Body of pancreas (tissue), 4 donors: ENCODE measurements around the gene LEF1. TPM values are rescaled to one million over a fixed set of nuclear protein-coding genes. Genes with fewer than 3 reads are reported as not detected.

Experiments used
- ATAC-seq: fragments of 150-250 bp; one replicate; pipeline ENCODE4 v1.9.1; 2016
- DNase-seq, 4 donors: peaks; one replicate each; pipeline ENCODE4 v3.0.0-alpha.2; 2019
- H3K27ac ChIP-seq, 4 donors: fragments of 200-600 bp; sonication (generic); 1 replicate in 3 of 4; 2 replicates in 1 of 4; pipeline versions ENCODE4 v1.5.1 to v1.6.1; 2016 to 2019; ENCODE audit warnings: mild to moderate bottlenecking in 1 of 4, mixed read lengths in 1 of 4, moderate library complexity in 1 of 4
- H3K27me3 ChIP-seq, 2 donors: fragments of 200-600 bp; sonication (generic); one replicate each; pipeline ENCODE4 v1.6.0; 2016; ENCODE audit warnings: mild to moderate bottlenecking in 1 of 2
- H3K36me3 ChIP-seq, 2 donors: fragments of 200-600 bp; sonication (generic); replicated peaks in 1 of 2; 2 replicates each; pipeline ENCODE4 v1.5.1; 2016; ENCODE audit warnings: low read depth in 2 of 2; ENCODE audit not compliant: insufficient read depth in 1 of 2
- H3K4me1 ChIP-seq: fragments of 200-600 bp; sonication (generic); one replicate; pipeline ENCODE4 v1.6.0; 2016
- H3K4me3 ChIP-seq, 2 donors: fragments of 200-600 bp; sonication (generic); 1 replicate in 1 of 2; 2 replicates in 1 of 2; pipeline ENCODE4 v1.5.1; 2016 to 2019
- H3K9me3 ChIP-seq, 3 donors: fragments of 200-600 bp; sonication (generic); 1 replicate in 2 of 3; 2 replicates in 1 of 3; pipeline ENCODE4 v1.5.1; 2016
- POLR2A ChIP-seq, 3 donors: fragments of 450-650 bp; IDR thresholded peaks; one replicate each; pipeline ENCODE4 v1.6.1; 2016; ENCODE audit warnings: antibody characterized with exemption in 3 of 3, mild to moderate bottlenecking in 2 of 3
- WGBS, 2 donors: methylation state at CpG; one replicate each; pipeline ENCODE4 v1.1.5; 2017; 5-methylcytosine and 5-hydroxymethylcytosine counted together
- intact Hi-C: fragments of 100-400 bp; cut with DNase I; formaldehyde crosslinking; loops from one replicate; pipeline ENCODE4 v1.15.1; 2023
- total RNA-seq, 2 donors: library from RNA; depleted of rRNA; stranded (reverse); fragments of >200 nt; gene quantifications; one replicate each; pipeline ENCODE4 v1.1.0, GENCODE V29; 2016
- TF ChIP-seq, protein P1 (sequence below), 7 experiments: fragments of 450-650 bp in 4 of 7; fragments of 200-600 bp in 3 of 7; sonication (generic) in 3 of 7; IDR thresholded peaks; one replicate each; pipeline ENCODE4 v1.5.1; 2016 to 2019; ENCODE audit warnings: antibody characterized with exemption in 7 of 7

Gene LEF1
- total RNA-seq, 2 donors from 2014 or later, result 1.6 to 5.6 TPM

GRCh38 chr4:108044951-108045686 is 123.6 kb downstream of the LEF1 start:
- DNase-seq, result no peak
- Histone ChIP-seq H3K27ac (no peak overlapping the region), H3K9me3 (no peaks in the 10 kb centered on the region), H3K4me1 (peaks cover 9% of the 10 kb centered on the region), H3K4me3 (no peak overlapping the region), H3K27me3 (no peaks in the 10 kb centered on the region), H3K36me3 (no peaks in the 10 kb centered on the region)
- no peak for ATAC-seq
- WGBS, 2 donors, result 68 to 74% methylated on average over 9 of the region's 9 CpGs
- intact Hi-C loops, result no loop called here
- no peak for TF ChIP-seq POLR2A (IDR thresholded peaks at IDR 0.05)
- TF ChIP-seq, protein P1, sequence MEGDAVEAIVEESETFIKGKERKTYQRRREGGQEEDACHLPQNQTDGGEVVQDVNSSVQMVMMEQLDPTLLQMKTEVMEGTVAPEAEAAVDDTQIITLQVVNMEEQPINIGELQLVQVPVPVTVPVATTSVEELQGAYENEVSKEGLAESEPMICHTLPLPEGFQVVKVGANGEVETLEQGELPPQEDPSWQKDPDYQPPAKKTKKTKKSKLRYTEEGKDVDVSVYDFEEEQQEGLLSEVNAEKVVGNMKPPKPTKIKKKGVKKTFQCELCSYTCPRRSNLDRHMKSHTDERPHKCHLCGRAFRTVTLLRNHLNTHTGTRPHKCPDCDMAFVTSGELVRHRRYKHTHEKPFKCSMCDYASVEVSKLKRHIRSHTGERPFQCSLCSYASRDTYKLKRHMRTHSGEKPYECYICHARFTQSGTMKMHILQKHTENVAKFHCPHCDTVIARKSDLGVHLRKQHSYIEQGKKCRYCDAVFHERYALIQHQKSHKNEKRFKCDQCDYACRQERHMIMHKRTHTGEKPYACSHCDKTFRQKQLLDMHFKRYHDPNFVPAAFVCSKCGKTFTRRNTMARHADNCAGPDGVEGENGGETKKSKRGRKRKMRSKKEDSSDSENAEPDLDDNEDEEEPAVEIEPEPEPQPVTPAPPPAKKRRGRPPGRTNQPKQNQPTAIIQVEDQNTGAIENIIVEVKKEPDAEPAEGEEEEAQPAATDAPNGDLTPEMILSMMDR (IDR thresholded peaks at IDR 0.05), result no peak

GRCh38 chr4:108043526-108043925 is 125.2 kb downstream of the LEF1 start:
- Histone ChIP-seq H3K36me3 (no peaks in the 10 kb centered on the region), H3K4me3 (no peak overlapping the region), H3K27ac (no peak overlapping the region), H3K4me1 (peaks cover 9% of the 10 kb centered on the region), H3K27me3 (no peaks in the 10 kb centered on the region), H3K9me3 (no peaks in the 10 kb centered on the region)
- no peak for ATAC-seq
- DNase-seq, result no peak
- no peak for TF ChIP-seq POLR2A (IDR thresholded peaks at IDR 0.05)
- TF ChIP-seq, protein P1 (IDR thresholded peaks at IDR 0.05), result no peak
- intact Hi-C loops, result no loop called here
- 76 to 98% methylated on average over 5 of the region's 5 CpGs for WGBS, 2 donors

GRCh38 chr4:108042927-108043326 is 125.8 kb downstream of the LEF1 start:
- intact Hi-C loops, result no loop called here
- DNase-seq (no peak), ATAC-seq (no peak)
- no peaks in the 10 kb centered on the region for H3K36me3 ChIP-seq
- H3K27me3 ChIP-seq, result no peaks in the 10 kb centered on the region
- H3K27ac ChIP-seq, result no peak overlapping the region
- no peak overlapping the region for H3K4me3 ChIP-seq
- no peak for TF ChIP-seq POLR2A (IDR thresholded peaks at IDR 0.05)
- TF ChIP-seq, protein P1 (IDR thresholded peaks at IDR 0.05), result no peak
- WGBS, 2 donors, result 93 to 96% methylated on average over 3 of the region's 3 CpGs
- H3K9me3 ChIP-seq, result no peaks in the 10 kb centered on the region
- H3K4me1 ChIP-seq, result peaks cover 9% of the 10 kb centered on the region

DNA sequence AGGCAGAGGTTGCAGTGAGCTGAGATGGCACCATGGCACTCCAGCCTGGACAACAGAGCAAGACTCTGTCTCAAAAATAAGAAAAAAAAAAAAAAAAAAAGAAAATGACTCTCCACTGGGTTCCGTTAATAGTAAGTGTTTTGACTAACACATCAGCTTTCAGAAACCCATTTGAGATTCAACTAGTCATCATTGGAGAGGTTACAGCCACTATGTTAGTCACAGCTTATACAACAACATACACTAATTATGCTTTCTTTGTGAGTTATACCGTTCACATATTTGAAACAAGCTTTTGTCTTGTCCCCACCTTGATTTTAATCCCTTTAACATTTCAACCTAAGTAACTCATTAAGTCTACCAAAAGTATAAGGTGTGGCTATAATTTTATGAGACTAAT is 130.8 kb downstream of the LEF1 start:
- WGBS, 2 donors, result 86 to 88% methylated on average over 2 of the region's 2 CpGs
- intact Hi-C loops, result no loop called here

More for the DNA sequence above, 130.8 kb downstream of the LEF1 start:
- peaks cover 0 to 3% of the 10 kb centered on the region in 2 donors for H3K36me3 ChIP-seq
- H3K27me3 ChIP-seq, result no peaks in the 10 kb centered on the region
- no peak overlapping the region for H3K4me3 ChIP-seq
- no peaks in the 10 kb centered on the region for H3K9me3 ChIP-seq
- TF ChIP-seq, protein P1 (IDR thresholded peaks at IDR 0.05), result no peak
- TF ChIP-seq POLR2A (IDR thresholded peaks at IDR 0.05), result no peak
- H3K4me1 ChIP-seq, result no peaks in the 10 kb centered on the region
- DNase-seq, result no peak
- ATAC-seq, result no peak
- H3K27ac ChIP-seq, result no peak overlapping the region
